Mesodermal cell (in vitro differentiated cells): ENCODE data around the gene WIPF3.

Source experiments
- H3K27ac ChIP-seq: 2 replicates; pipeline ENCODE4 v1.7.0; 2013; ENCODE audit warnings: mild to moderate bottlenecking, low read depth, low read length, moderate library complexity; ENCODE audit not compliant: severe bottlenecking
- H3K36me3 ChIP-seq: 2 replicates; pipeline ENCODE4 v1.7.1; 2013; ENCODE audit warnings: mild to moderate bottlenecking, low read length, moderate library complexity; ENCODE audit not compliant: control insufficient read depth, insufficient read depth
- H3K4me1 ChIP-seq: one replicate; pipeline ENCODE4 v1.7.1; 2013; ENCODE audit warnings: mild to moderate bottlenecking, low read length; ENCODE audit not compliant: insufficient read depth, control insufficient read depth, poor library complexity, severe bottlenecking
- H3K4me3 ChIP-seq: 2 replicates; pipeline ENCODE4 v1.7.0; 2013; ENCODE audit warnings: low read length, control low read depth, mild to moderate bottlenecking; ENCODE audit not compliant: insufficient read depth, poor library complexity, severe bottlenecking; ENCODE audit errors: extremely low read depth
- H3K9me3 ChIP-seq: 2 replicates; pipeline ENCODE4 v1.7.1; 2013; ENCODE audit warnings: mild to moderate bottlenecking, low read length, moderate library complexity; ENCODE audit not compliant: control insufficient read depth
- WGBS, 2 experiments: methylation state at CpG; one replicate each; pipeline ENCODE4 v1.1.5; 2013; ENCODE audit warnings: missing lambda C conversion rate in 2 of 2; ENCODE audit not compliant: insufficient coverage in 2 of 2; 5-methylcytosine and 5-hydroxymethylcytosine counted together

WIPF3 gene

DNA sequence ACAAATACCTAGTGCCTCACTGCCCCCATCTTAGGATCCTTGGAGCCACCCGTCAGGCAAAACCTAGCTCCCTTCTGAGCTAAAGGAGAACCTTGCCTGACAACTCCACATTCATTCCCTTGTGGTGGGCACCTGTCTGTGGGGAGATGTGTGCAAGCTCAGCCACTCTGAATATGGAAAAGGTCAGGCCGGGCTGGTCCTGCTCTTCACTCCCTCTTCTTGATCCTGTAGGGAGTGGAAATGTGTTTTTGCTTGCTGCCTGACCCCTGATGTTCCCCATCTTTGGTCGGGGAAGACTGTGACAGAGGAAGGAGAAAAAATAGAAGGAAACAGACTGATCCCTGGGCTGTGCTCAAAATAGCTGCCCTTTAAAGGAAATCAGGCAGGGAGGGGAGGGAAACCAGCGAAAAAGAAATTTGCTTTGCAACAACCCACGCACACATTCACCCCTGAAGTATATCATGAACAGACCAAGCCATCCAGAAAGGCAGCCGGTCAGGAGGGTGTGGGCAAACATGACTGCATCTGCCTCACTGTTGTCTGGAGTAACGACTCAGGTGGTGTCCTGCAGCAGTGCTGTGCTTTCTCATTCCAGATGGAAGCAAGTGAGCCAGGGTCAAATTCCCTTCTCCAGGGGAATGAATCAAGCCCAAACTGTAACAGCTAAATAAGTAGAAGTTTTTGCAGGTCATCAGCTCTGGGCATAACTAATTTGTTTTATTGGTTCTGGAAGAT, 109.3 kb downstream of the WIPF3 start:
- 88 to 93% methylated on average over 4 of the region's 7 CpGs for WGBS, 2 experiments
- no peak overlapping the region for H3K4me3 ChIP-seq
- H3K27ac ChIP-seq = no peak overlapping the region
- peaks cover 31% of the 10 kb centered on the region for H3K36me3 ChIP-seq
- H3K9me3 ChIP-seq = no peaks in the 10 kb centered on the region
- H3K4me1 ChIP-seq = no peaks in the 10 kb centered on the region

DNA sequence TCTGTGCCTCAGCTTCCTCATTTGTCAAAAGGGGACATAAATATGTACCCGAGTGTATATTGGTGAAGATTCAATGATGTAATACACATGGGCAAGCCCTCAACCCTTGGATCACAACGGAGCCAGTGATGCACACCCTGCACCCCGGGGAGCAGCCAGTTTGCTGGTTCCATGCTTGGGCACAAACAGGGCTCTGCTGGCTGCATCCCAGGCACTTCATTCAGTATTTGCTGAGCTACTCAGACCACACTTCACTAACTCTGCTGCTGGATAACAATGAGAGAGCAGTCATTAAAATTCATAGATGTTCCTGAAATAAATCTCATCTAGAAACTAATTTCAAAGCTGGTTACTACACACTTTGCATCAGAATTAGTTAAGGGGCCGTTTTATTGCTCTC, 111.3 kb downstream of the WIPF3 start:
- WGBS, 2 experiments = 91% methylated on average over 3 of the region's 4 CpGs; no CpG with 5 or more reads in 1 of the 2 experiments
- no peaks in the 10 kb centered on the region for H3K4me1 ChIP-seq
- H3K9me3 ChIP-seq = no peaks in the 10 kb centered on the region
- no peak overlapping the region for H3K4me3 ChIP-seq
- no peak overlapping the region for H3K27ac ChIP-seq
- peaks cover 49% of the 10 kb centered on the region for H3K36me3 ChIP-seq

DNA sequence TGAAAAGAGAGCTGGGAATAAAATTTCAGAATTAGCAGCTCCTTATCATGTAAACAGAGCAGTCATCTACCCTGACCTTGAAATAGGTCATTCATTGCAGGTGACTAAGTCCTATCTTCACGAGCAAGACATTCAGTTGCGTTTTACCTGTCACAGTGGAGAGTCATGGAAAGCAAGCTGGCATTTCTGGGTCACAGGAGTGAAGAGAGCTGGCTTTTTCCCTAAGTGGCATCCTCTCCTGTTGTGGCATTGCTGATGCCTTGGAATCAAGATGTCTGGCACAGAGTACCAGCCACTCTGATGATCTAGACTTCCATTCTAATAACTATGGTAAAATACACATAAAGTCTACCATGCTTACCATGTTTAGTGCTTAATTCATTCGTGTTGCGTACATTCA, 112.5 kb downstream of the WIPF3 start:
- H3K27ac ChIP-seq = no peak overlapping the region
- no peaks in the 10 kb centered on the region for H3K4me1 ChIP-seq
- H3K9me3 ChIP-seq = no peaks in the 10 kb centered on the region
- WGBS, 2 experiments = 88 to 100% methylated on average over 4 of the region's 4 CpGs
- H3K4me3 ChIP-seq = no peak overlapping the region
- peaks cover 61% of the 10 kb centered on the region for H3K36me3 ChIP-seq

DNA sequence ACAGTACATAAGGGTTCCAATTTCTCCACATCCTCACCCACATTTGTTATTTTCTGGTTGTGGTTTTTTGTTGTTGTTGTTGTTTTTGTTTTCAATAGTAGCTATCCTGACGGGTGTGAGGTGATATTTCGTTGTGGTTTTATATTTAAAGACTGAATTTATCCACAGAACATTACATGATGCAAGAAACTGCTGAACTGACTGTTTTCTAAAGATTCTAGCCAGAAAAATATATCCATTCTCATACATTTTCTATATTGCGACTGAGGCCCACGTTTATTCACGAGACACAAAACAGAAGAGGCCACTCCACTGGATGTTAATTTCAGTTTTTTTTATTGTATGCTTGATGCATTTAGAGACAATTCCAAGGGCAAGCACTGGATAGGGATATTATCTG, 113.5 kb downstream of the WIPF3 start:
- H3K9me3 ChIP-seq = no peaks in the 10 kb centered on the region
- peaks cover 70% of the 10 kb centered on the region for H3K36me3 ChIP-seq
- 100% methylated on average over 3 of the region's 5 CpGs; no CpG with 5 or more reads in 1 of the 2 experiments for WGBS, 2 experiments
- no peaks in the 10 kb centered on the region for H3K4me1 ChIP-seq
- no peak overlapping the region for H3K27ac ChIP-seq
- H3K4me3 ChIP-seq = no peak overlapping the region

DNA sequence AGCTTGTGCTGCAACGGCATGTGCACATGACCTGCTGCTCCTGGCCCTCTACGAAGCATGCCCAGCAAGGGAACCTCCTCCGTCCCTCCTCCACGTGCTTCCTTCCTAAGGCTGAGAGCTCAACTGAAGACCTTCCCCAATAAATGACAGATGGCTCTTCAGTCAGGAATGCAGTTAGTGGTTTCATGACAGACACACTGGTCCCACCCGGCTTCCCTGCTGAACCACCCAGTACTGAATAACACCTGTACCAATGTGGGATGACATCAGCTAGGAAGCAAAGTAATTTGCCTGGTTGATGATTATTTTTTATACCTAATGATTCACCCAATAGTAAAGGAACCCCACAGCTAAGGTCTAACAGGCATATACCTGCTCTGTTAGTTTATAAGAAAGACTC, 114.2 kb downstream of the WIPF3 start:
- no peak overlapping the region for H3K4me3 ChIP-seq
- no peaks in the 10 kb centered on the region for H3K9me3 ChIP-seq
- H3K27ac ChIP-seq = no peak overlapping the region
- WGBS, 2 experiments = 93 to 100% methylated on average over 3 to 4 of the region's 5 CpGs
- H3K4me1 ChIP-seq = no peaks in the 10 kb centered on the region
- H3K36me3 ChIP-seq = peaks cover 77% of the 10 kb centered on the region

DNA sequence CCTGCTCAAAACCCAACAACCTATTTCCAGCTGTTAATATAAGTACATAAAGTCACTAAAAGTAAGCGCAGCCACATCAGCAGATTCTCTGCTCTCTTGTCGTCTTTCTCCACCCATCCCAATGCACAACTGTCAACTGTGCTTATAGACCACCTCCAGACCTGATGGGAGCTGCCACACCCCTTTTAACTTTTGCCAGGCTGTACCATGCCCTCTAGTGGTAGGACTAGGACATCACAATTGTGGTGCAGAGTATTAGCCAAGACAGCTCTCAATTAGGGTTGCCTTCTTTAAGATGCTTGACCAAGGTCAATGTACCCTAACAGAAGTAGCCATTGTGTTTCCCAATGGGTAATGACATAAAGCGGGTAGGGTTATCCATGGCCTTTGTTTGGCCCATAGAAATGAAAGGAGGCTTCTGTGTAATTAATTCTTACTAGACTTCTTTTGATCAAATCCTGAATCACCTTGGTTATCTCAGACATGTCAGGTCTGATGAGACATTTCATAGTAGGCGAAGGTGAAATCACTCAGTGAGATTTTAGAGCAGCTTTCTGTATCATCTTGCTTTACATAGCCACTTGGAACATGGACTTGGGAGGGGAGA, 115.2 kb downstream of the WIPF3 start:
- 58 to 63% methylated on average over 2 to 4 of the region's 4 CpGs for WGBS, 2 experiments
- Histone ChIP-seq H3K36me3 (peaks cover 86% of the 10 kb centered on the region), H3K27ac (no peak overlapping the region), H3K4me3 (no peak overlapping the region), H3K9me3 (no peaks in the 10 kb centered on the region), H3K4me1 (no peaks in the 10 kb centered on the region)

DNA sequence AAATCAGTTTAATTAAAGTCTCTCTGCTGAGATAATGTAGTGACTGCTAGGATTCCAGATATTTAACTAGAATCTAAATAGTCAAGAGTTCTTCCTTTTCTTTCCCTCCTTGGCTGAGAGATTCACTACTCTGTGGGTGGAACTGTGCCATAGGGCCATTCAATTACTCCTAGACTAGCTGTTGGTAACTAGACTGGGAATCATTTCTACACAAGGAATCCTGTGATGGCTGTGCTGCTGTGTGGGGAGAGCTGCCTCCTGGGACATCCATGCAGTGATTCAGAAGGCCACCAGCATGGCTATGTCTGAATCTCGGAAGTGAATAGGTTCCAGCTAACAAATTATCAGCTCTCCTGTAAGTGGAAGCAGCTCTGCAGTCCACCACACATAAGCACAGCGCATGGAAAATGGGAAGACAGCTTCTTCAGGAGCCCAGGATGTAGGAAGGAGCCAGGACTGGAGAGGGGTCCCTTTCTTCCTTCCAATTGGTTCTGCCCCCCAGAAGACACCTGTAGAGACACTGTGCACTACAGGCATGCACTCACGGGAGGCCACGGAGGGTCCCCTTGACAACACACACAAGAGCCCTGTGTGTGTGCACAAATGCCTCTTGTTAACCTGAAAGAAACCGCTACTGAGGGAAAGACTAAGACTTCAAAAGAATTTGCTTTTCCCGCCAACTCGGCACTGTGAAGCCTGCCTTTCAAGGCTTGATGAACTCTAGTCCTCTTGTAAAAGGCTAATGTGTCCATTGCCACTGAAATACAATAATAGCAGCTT, 116.8 kb downstream of the WIPF3 start:
- H3K27ac ChIP-seq = no peak overlapping the region
- H3K9me3 ChIP-seq = no peaks in the 10 kb centered on the region
- WGBS, 2 experiments = 78 to 87% methylated on average over 5 to 7 of the region's 7 CpGs
- H3K4me1 ChIP-seq = no peaks in the 10 kb centered on the region
- peaks cover 94% of the 10 kb centered on the region for H3K36me3 ChIP-seq
- H3K4me3 ChIP-seq = no peak overlapping the region

DNA sequence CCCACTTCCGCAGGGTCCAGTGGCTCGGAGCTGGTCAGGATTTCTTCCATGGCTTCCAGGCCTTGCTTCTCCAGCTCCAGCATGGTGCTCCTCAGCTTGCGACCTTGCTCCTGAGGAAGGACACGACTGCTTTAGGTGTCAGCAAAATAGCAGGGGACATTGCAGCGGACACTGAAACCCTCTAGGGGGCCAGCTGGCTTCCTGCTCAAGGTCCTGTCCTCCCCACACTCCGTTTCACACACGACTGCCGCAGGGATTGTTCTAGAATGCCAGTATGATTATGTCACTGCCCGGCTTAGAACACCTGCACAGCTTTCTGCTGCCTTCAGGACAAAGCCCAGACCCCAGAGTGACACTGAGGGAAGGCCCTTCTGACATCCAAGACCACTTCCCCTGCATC, 117.7 kb downstream of the WIPF3 start:
- H3K36me3 ChIP-seq = peaks cover 92% of the 10 kb centered on the region
- WGBS, 2 experiments = 86 to 89% methylated on average over 9 of the region's 9 CpGs
- H3K4me3 ChIP-seq = no peak overlapping the region
- H3K4me1 ChIP-seq = no peaks in the 10 kb centered on the region
- no peak overlapping the region for H3K27ac ChIP-seq
- H3K9me3 ChIP-seq = no peaks in the 10 kb centered on the region

DNA sequence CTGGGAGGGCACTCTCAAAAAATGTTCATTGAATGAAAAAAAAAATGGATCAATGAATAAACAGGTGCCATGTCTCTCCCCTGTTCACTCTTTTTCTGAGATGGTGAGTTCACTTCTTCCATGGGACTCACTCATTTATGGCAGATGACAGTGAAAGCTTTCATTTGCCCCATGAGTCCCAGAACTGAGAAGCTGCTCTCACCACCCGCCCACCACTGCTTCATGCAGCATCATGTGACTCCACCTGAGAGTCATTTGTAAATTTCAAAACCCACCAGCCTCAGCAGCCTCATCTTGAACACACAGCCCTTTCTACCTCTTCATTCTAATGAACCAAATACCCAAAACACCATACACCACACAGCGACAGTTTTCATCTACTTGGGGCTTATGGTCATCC, 118.4 kb downstream of the WIPF3 start:
- Histone ChIP-seq H3K4me1 (no peaks in the 10 kb centered on the region), H3K9me3 (no peaks in the 10 kb centered on the region), H3K36me3 (peaks cover 92% of the 10 kb centered on the region), H3K27ac (no peak overlapping the region), H3K4me3 (no peak overlapping the region)
- 85 to 88% methylated on average over 1 to 2 of the region's 2 CpGs for WGBS, 2 experiments

DNA sequence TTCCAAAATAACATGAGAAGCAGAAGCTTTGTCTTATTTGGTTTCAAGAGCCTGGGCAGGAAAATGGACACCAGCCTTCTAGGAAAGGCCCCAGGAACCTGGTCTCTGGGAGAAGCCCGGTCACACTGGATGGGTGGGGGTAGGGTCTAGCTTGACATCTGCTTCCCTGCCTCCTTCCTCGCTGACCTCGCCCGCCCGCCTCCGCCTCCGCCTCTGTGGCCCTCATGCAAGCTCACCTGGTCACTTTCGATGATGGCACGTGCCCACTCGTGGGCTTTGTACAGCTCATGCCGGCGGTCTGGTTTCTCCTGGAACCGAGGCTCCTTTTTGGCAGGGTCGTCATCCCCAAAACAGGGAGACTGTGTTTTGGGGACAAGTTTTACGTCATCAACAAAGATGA, 119.9 kb downstream of the WIPF3 start:
- Histone ChIP-seq H3K27ac (no peak overlapping the region), H3K4me3 (no peak overlapping the region), H3K4me1 (no peaks in the 10 kb centered on the region), H3K9me3 (no peaks in the 10 kb centered on the region), H3K36me3 (peaks cover 89% of the 10 kb centered on the region)
- WGBS, 2 experiments = 95 to 98% methylated on average over 9 to 11 of the region's 15 CpGs
